NCI-H446 treated with DMSO at 0.1 percent for 48 hours (cell line): Measurements from ENCODE around the gene ZNF383.
"Not testable (repeated sequence)": the region's sequence is repeated elsewhere in the genome, so short reads cannot be mapped to it uniquely, and the experiment has no call there.

ENCODE experiments used
- DNase-seq: peaks from one replicate; lab custom pipeline; 2025; lab: John Stamatoyannopoulos, UW

ZNF383 gene

DNA sequence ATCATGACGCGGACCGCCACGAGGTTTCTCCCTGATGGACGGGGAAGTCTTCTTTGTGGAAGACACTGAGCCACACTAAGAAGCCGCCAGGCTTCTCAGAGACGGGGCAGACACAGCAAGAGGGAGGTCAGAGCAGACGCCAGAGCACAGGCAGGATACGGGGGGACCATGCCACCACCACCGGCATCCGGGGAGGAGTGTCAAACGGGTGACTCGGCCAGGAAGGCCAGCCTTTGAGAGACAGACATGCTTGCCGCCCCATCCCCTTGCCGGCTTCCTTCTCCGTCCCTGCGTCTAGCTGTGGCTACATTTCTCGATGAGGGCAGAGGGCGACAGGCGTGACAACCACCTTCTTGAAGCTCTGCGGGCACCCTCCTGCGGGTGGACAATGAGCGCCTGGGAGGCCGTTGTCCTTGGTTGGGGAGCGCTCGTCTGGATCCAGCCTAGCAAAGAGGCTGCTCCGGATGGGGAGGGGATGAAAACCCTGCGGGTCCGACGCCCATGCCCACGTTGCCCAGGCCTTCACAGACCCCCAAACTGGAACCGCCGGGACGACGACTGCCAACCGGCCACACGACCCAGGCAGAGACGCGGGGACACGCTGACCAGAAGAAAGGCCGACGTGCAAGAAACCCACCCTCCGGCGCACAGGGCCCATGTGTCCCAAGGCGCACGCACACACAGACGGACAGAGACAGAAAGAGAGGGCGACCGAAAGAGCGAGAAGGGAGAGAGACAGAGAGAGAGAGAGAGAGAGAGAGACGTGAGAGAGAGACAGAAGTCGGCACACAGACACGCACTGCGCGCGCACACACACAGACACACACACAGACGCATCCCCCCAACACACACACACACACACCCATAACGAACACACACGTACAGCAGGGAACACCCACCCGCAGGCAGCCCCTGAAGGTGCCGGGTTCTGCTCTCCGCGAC is 75.3 kb downstream of the ZNF383 start:
- not testable (repeated sequence) for DNase-seq

GRCh38 chr19:37294246-37294645 is 76.2 kb downstream of the ZNF383 start:
- not testable (repeated sequence) for DNase-seq
